ENCODE results near the gene ITIH5. TPM values are rescaled to one million over a fixed set of nuclear protein-coding genes. Genes with fewer than 3 reads are reported as not detected.

The ITIH5 gene
- total and polyA plus RNA-seq, 2 of the 8 experiments (the other 6 are each of a cell fraction or from before 2014, with no cell fraction given) = 5.8 to 7.6 TPM

DNA sequence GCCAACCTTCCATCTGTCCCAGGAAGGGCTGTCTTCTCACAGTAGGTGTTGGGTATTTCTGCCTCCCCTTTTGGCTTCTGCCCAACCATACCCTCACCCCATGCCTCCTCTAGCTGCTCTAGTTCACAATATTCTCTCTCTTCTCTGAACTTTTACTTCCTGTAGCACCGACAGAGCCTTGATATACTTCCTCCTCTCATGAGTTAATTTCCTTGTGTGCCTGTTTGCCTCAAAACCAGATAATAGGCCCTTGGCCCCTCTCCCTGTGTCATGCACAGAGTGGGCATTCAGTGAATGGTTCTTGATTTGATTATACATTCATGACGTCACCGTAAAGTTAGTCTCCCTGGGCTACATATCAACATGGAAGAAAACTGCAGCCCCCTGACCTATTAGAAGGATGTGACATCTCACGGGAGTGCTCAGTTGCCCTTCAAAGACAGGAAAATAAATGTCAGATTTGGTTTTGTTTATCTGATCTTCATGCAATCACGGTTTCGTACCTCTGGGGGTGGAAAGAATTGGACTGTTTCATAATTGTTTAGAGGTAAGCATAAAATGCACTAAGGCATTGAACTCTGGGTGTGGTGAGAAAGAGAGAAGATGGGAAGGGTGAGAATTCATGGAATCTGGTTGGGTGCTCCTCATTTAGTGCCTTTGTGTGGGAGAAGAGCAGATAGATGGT, 127.7 kb downstream of the ITIH5 start:
- peak; percentile 52 for FAIRE-seq
- ChIA-PET CTCF (ENCODE audit: partially characterized antibody) (interaction anchor here (0.8 to 2.2 kb wide), 3 partner anchors 13 to 147 kb away, joined by 3 to 6 read pairs (median 3); no protein-coding TSS in a partner anchor), POLR2A (ENCODE audit: partially characterized antibody) (no interaction called here)
- H3K27me3 ChIP-seq (replicated peaks in 1 of 4; ENCODE audit: control insufficient read depth in 3 of 4, extremely low read depth in 1 of 4, insufficient read depth in 3 of 4, low read length in 3 of 4) = no peaks in the 10 kb centered on the region
- H2BK15ac ChIP-seq (ENCODE audit: low read length) = no peak overlapping the region; the same call in 1 of the 2 replicates
- H2BK20ac ChIP-seq (ENCODE audit: low read length) = peak overlapping the region; percentile 19; the same call in 1 of the 2 replicates
- H4K8ac ChIP-seq (ENCODE audit: extremely low read depth, insufficient read depth, low read length) = no peak overlapping the region
- peak overlapping the region; percentile 84; the same call in 1 of the 2 replicates for H2BK12ac ChIP-seq (ENCODE audit: low read depth, low read length)
- H2BK5ac ChIP-seq (ENCODE audit: low read depth, low read length) = peak overlapping the region; percentile 44; the same call in 1 of the 2 replicates
- no peak overlapping the region for H4K91ac ChIP-seq (replicated peaks; ENCODE audit: insufficient read length, low read length)
- peak overlapping the region; percentile 16; the same call in 1 of the 2 replicates for H3K18ac ChIP-seq (ENCODE audit: extremely low read depth, low read length)
- H2AK5ac ChIP-seq (ENCODE audit: low read depth, low read length) = peak overlapping the region; percentile 82
- no peak overlapping the region for H3K27ac ChIP-seq (ENCODE audit: low read depth, low read length)
- H3K79me1 ChIP-seq (ENCODE audit: low read depth, low read length) = no peaks in the 10 kb centered on the region
- 77% methylated on average over 6 of the region's 6 CpGs; no CpG with 5 or more reads in 1 of the 2 experiments for WGBS, 2 experiments (ENCODE audit: extremely low coverage in 1 of 2, insufficient coverage in 1 of 2, insufficient read length in 1 of 2, insufficient replicate concordance in 2 of 2, low coverage in 1 of 2, low lambda C conversion rate in 2 of 2, missing lambda C conversion rate in 1 of 2)
- H3K23ac ChIP-seq (ENCODE audit: insufficient read length) = no peak overlapping the region
- no peak overlapping the region for H4K5ac ChIP-seq (ENCODE audit: insufficient read length, low read depth, low read length)
- H3K9ac ChIP-seq (replicated peaks in 1 of 4; ENCODE audit: extremely low read depth in 1 of 4, low read depth in 3 of 4, low read length in 3 of 4) = no peak overlapping the region
- H3K56ac ChIP-seq (replicated peaks; ENCODE audit: insufficient read length, low read depth, low read length) = no peak overlapping the region
- H3K4me2 ChIP-seq (ENCODE audit: insufficient read depth in 1 of 2, low read depth in 2 of 2, low read length in 2 of 2) = no peak overlapping the region; a peak in 1 of 4 replicates
- peak overlapping the region; percentile 19 for H3K4ac ChIP-seq (replicated peaks; ENCODE audit: insufficient read length, low read depth, low read length)
- no peak overlapping the region for H3K4me3 ChIP-seq (ENCODE audit: extremely low read depth in 1 of 4, insufficient read depth in 2 of 4, low read depth in 3 of 4, low read length in 4 of 4)
- no peak overlapping the region for H2AFZ ChIP-seq (ENCODE audit: low read length)
- no peak overlapping the region for H2BK120ac ChIP-seq (replicated peaks; ENCODE audit: low read depth, low read length)
- peaks cover 2 to 21% (median 9%) of the 10 kb centered on the region in 4 experiments for H3K4me1 ChIP-seq (replicated peaks in 1 of 4; ENCODE audit: control insufficient read depth in 3 of 4, insufficient read depth in 4 of 4, low read length in 3 of 4)
- no peaks in the 10 kb centered on the region for H3K36me3 ChIP-seq (ENCODE audit: control insufficient read depth in 2 of 4, insufficient read depth in 4 of 4, low read length in 3 of 4)
- no peaks in the 10 kb centered on the region for H3K23me2 ChIP-seq (ENCODE audit: low read depth, low read length)
- DNase-seq (ENCODE audit: low read depth in 1 of 2, low spot score in 2 of 2) = no peak
- no peaks in the 10 kb centered on the region for H4K20me1 ChIP-seq (replicated peaks in 1 of 2; ENCODE audit: control insufficient read depth in 1 of 2, insufficient read depth in 2 of 2, low read length in 2 of 2)
- no peaks in the 10 kb centered on the region for H3K79me2 ChIP-seq (ENCODE audit: control insufficient read depth in 1 of 2, insufficient read depth in 2 of 2, low read length in 2 of 2)
- H3K9me3 ChIP-seq (ENCODE audit: insufficient read depth in 2 of 2, low read depth in 1 of 2, low read length in 1 of 2) = no peaks in the 10 kb centered on the region
- H3K14ac ChIP-seq (ENCODE audit: insufficient read length) = no peak overlapping the region
- no peak for TF ChIP-seq RFX5 (IDR thresholded peaks at IDR 0.05; ENCODE audit: borderline replicate concordance, low read depth, low read length)
- TF ChIP-seq KDM5A (IDR thresholded peaks at IDR 0.05; ENCODE audit: low read length) = no peak
- no peak for TF ChIP-seq E2F6 (IDR thresholded peaks at IDR 0.05)
- TF ChIP-seq TBP (IDR thresholded peaks at IDR 0.05; ENCODE audit: low read depth, low read length) = no peak
- no peak for TF ChIP-seq ASH2L (IDR thresholded peaks at IDR 0.05; ENCODE audit: low read length)
- no peak for TF ChIP-seq NRF1 (IDR thresholded peaks at IDR 0.05; ENCODE audit: low read depth, low read length)
- no peak for TF ChIP-seq KDM4A (IDR thresholded peaks at IDR 0.05; ENCODE audit: low read depth, low read length, severe bottlenecking)
- no peak for TF ChIP-seq HDAC6 (IDR thresholded peaks at IDR 0.05; ENCODE audit: low read depth, low read length)
- TF ChIP-seq SP4 (IDR thresholded peaks at IDR 0.05; ENCODE audit: low read length) = no peak
- no peak for TF ChIP-seq JUND (IDR thresholded peaks at IDR 0.05; ENCODE audit: low read length)
- TF ChIP-seq SRF (IDR thresholded peaks at IDR 0.05; ENCODE audit: low read depth, low read length) = no peak
- no peak for TF ChIP-seq POU5F1 (IDR thresholded peaks at IDR 0.05; ENCODE audit: low read depth, low read length)
- no peak for TF ChIP-seq YY1 (IDR thresholded peaks at IDR 0.05; ENCODE audit: low read depth, low read length)

Measured in H1 (cell line).